HG03135 (cell line): ENCODE data around the gene HOMER2.
A peak's percentile ranks its signal among the peaks of the same experiment; 100 is the strongest.
"Not testable (repeated sequence)": the region's sequence is repeated elsewhere in the genome, so short reads cannot be mapped to it uniquely, and the experiment has no call there.

Experiments
- ATAC-seq: cut with Tn5 transposase; IDR thresholded peaks from one replicate; pipeline ENCODE4 v1.9.1; 2021; ENCODE audit warnings: mild to moderate bottlenecking, moderate library complexity; ENCODE audit not compliant: unreplicated experiment

HOMER2 gene

DNA sequence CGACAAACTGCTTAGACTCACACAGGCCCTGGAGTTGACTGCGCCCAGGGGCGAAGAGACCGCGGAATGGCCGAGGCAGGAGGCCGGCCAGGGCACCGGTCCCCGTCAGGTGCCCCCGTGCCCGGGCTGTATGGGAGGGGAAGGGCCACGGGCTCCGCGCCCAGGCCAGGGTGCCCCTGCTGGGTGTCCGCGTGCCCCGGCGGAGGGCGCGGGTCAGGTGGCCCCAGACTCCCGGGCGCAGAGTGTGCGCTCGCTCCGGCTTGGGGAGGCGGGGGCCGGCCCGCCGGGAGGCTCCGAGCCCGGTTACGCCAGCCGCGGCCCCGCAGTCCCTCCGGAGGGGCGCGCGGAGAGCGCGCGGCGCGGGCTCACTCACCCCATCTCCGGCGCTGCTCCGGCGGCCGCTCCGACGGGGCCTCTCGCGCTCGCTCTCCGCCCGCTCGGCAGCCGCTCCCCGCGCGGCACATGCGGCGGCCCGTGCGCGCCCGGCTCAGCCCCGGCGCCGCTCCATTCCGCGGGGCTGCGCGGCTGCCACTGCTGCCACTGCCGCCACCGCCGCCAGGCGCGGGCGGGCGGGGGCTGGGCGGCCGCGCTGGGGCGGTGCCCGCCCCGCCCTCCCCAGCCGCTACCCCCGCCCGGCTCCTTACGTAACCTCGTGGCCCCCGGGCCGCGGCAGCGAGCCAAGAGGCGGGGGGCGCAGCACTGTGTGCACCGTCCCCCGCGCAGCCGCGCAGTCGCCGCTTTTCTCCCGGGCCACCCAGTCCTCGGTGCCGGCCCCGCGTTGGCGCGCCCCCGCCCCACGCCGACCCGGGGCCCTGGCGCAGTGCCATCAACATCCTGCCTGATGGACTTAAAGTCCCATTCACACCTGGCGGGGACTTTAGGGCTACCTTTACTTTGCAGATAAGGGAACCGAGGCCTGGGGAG lies at the start of gene HOMER2:
TSS of gene HOMER2 (minus strand) at position 563 of the 924 bp plus-strand sequence. CDS start at position 378, 185 bp downstream.
- no peak for ATAC-seq

DNA sequence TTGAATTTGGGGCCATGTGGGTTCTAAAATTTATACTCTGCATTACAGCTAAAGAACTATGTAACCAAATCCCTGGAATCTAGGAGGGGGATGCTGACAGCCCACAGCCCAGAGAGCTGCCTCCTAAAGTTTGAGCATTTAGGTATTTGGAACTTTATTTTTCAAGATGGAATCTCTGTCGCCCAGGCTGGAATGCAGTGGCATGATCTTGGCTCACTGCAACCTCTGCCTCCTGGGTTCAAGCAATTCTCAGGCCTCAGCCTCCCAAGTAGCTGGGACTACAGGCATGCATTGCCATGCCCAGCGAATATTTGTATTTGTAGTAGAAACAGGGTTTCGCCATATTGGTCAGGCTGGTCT lies 48.1 kb upstream of the HOMER2 start:
- not testable (repeated sequence) for ATAC-seq

DNA sequence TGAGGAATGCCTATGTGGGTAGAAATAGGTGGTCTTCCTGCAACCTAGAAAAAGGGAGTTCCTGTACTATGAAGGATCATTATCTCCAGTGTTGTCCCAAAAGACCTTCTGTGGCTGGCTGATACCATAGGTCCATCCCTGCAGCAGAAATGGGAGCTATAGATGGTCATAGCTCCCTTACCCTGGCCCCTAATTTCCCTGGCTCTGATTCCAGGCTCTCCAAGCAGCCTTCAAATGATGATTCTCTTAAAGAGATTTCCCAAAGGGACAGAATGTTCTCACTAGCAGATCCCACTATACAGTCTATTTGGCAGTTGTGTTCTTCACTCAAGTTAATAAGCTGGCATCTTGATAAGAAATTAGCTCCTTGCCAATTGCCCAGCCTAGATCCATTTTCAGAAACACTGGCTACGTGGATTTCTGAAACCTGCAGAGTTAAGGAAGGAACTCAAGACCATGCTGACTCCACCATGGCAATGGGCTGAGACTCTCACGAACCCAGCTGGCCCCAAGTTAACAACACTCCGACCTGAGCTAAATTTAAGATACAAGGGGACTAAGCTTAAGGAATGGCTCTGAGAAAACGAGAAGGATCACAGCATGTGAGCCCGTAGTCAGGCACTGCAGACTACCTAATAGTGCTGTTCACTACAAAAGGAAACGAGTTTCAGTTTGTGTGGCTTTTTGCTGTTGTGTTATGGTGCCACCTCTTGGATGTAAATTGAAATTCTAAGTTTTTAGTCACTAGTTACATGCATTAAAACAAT lies 47.6 kb upstream of the HOMER2 start:
- peak; percentile 85 for ATAC-seq

DNA sequence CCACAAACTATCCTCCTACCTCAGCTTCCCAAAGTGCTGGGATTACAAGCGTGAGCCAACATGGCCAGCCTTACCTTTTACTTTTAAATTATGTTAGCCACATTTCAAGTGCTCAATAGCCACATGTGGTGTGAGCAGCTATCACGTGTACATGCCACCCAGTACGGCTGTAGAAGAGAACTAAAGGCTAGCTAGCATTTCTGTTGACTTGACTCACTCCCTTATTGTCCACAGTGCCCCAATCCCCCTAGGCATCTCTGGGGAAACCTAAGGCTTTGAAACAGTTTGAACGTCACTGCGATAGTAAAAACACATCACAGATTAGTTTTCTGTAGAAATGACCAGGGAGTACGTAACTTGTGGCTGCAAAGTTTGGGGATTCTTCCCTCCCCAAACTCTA lies 46.9 kb upstream of the HOMER2 start:
- ATAC-seq: no peak

DNA sequence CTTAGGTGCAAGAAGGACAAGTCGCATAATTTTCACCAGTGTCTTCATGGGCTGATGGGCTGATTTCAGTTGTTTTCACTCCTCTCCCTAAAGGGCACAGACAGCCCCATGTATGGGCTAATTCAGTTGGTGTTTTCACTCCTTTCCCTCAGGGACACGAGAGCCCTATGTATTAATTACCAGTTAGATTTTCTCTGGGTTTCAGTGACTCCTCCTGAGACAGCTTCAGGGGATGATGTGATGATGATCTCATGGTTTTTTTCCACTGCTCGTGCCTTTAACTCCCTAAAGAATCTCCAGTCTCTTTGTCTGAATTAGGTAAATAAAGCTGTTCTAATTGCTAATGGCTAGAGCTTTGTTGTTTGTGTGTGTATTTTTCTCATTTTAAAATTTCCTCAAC lies 43.4 kb upstream of the HOMER2 start:
- no peak for ATAC-seq

DNA sequence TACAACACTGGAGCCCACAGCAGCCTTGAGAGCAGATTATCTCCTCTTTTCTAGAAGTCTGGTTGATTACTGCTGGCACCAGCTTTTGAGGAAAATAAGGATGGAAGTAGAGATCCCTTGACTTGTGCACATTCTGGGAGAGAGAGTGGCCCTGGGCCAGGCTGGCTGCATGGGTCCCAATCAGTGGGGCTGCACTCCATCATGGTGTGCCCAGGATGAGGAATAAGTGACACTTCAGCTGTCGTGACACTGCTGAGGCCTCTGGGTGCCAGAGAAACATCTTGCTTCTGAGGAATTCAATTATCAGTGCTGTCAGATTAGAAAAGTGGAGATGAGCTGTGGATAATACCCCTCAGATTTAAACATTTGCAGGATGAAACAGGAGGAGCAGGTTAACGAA lies 42.6 kb upstream of the HOMER2 start:
- ATAC-seq: no peak

DNA sequence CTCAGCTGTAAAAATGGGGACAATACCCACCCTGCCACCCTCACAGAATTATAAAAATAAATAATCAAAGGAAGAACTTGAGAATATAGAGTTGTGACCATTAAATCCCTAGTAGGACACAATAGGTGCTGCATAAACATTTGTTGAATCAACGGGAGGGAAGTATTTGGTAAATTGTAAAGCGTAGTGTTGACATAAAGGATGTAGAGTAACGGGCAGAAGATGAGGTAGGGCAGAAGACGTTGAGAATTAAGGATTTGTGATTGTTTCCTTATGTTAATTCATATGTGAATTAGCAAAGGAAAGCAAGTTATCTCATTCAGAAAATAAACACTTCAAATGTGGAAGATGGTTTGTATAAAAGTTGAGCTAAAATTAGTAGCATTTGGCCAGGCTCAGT lies 40.6 kb upstream of the HOMER2 start:
- no peak for ATAC-seq

DNA sequence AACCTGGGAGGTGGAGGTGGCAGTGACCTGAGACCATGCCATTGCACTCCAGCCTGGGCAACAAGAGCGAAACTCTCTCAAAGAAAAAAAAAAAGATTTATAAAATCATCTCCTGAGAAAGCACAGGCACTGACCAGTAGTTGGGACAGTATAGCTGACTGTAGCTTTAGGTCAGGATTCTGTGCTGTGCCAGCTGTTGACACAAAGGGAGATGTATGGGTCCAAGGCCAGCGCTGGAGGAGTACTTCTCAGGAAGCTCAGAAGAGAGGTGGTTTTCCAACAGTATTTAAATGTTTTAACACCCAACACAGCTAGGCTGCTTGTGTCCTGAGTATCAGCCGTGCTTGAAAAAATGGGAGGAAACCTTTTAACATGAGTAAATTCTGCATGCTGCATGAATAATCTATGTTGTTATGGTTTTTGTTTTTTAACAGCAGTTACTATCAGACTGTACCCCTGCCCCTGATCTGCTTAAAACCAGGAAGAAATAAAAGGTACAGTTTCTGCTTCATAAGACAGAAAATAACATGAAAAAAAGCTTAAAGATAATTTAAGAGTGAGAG lies 40.0 kb upstream of the HOMER2 start:
- no peak for ATAC-seq

DNA sequence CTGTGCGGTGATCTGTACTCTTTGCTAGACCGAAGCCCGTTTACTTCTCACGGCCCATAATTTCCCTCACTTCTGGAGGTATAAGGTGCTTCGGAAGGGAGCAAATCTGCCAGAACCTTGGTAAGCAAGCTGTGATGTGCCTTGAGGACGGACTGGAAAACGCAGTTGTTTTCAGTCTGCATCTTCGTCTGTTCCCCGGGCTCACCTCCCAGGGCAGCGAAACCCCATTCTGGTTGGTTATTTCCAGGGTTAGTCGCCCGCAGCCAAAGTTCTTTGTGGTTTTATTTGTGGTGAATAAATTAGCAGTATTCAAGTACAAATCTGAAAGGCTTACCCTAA lies 33.9 kb upstream of the HOMER2 start:
- peak; percentile 35 for ATAC-seq

DNA sequence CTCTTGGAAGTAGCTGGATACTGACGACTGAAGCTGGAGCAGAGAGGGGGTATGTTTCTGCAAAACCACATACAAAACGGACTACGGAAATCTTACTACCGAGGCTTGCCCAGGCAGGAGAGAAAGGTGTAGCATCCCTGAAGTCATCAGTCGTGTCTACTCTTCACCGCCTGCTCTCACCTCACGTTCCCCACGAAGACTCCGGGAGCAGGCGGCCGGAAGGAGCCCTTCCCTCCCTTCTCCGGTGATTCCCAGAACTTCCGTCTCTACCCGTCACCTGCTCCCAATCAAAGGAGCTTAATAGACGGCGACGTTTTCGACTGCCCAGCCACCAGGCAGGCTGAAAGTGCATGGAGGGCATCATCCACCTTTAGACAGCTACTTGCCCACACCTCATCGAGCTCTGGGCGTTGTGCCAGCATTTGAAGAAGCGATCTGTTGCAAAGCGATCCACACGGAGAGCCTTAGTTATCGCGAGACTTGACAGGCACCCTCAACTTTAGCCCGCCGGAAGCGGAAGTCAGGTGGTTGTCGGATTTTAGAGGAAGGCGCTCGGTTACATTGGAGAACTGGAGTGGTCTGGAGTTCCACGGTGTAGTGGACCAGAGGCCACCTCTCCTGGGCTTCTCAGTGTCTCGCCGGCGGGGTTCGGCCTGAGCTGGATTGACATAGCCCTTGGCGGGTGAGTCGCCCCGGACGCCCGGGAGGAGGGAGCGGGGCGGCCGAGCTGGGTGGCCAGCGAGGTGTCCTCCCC lies 33.3 kb upstream of the HOMER2 start, which contains the start of gene RAMAC:
TSS of gene RAMAC (plus strand) at position 523 of the 754 bp plus-strand sequence. CDS start 2,809 bp downstream, outside the sequence.
- peak; percentile 94 for ATAC-seq

DNA sequence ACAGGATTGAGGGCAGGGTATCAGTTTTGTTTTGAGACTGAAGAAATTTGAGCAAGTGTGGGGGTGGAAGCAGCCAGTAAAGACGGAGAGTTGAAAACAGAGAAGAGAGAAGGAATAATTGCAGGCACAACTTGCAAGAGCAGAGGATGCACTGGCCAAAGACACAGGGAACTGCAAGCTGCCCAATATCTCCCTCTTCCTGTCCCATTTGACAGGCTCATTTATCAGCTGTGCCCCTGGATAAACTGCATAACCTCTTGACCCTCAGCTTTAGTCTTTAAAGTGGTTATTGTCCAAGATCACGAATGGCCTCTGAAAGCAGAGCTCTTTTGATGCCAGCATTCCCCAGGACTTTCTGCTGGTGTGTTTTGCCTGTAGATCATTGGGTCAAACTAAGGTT lies 28.5 kb upstream of the HOMER2 start:
- ATAC-seq: no peak

DNA sequence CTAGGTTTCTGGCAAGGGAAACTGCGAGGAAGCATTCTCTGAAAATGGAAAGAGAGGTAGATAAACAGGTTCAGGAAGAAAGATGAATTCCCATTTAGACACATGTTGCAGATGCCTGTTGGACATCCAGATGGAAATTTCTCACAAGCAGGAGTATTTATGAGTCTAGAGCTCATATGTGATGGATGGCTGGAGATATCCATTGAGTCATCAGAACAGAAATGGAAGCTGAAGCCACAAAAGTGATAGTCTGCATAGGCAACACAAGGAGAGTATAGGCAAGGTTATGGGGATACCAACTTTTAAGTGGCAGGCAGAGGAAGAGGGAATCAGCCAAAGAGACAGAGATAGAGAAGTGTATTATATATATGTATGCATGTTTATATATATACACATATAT lies 27.2 kb upstream of the HOMER2 start:
- no peak for ATAC-seq

DNA sequence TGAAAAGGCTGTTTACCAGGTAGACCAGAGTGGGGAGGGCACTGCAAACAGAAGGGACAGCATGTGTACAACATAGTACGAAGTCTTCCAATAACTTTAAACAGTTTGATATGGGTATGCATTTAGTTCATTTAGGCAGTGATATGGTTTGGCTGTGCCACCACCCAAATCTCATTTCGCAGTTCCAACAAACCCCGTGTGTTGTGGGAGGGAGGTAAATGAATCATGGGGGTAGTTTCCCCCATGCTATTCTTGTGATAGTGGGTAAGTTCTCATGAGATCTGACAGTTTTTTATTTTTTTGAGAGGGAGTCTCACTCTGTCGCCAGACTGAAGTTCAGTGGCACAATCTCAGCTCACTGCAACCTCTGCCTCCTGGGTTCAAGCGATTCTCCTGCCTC lies 25.9 kb upstream of the HOMER2 start:
- no peak for ATAC-seq

DNA sequence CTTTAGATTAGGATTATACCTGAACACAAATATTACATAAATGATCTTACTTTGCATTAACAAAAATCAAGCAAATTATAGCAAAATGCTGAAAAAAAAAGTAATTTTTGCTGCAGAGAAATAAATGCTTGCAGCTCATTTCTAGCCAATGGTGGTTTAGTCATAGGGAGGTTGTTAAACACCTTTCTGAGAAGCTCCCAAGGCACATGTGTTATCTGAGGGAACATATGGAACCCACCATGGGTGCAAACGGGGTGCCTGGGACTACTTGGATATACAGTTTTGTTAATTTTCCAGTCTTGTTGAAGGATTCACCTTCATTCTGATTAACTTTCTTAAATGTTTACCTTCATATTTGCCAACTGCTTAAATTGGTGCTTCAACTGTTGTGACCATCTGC lies 24.6 kb upstream of the HOMER2 start:
- no peak for ATAC-seq

DNA sequence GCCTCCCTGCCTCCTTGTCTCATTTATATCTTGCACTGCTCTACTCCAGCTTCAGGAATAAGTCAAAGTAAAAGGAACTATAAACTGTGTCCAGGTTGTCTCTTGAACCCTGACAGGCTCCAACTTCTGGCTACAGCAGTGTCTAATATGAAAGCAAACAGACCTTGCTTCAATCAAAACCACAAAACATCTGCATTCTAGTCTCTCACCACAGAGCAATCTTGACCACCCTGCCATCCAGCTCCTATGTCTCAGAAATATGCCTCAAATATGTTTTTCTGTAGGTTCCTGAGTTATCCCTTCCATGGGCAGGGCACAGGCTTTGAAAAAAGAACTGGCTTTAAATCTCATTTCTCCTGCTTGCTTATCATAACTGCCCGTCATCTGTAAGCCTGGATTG lies 20.5 kb upstream of the HOMER2 start:
- no peak for ATAC-seq

DNA sequence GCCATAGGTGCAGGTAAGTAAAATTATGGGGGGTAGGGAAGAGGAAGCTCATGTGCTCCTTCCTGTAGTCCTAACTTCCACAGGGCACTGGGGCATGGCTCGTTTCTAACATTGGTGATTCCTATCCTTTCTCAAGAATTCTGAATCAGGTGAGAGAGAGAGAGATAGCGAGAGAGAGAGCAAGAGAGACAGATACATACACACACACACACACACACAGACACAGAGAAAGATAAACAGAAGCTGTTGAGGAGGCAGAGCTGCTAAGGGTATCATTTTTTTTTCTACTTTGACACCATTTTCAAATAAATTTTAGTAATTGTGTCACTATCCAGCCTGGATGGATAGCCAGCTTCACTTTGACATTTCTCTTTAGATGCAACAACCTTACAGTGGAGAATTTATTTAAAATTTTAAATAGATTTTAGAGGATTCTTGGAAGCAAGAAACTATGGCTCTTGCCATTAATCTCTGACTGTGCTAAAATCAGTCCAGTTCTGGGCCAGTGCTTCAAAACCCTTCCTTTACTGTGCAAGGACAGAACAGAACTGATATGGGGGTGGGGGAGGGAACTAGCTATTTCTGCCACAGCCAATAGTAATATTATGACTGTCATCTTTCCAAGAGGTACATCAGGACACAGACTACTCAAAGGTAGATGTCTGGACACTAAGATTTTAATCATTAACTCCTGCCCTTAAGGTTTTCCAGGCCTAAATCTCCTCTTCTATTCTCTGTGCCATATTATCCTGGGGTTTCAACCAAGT lies 18.9 kb upstream of the HOMER2 start:
- no peak for ATAC-seq

DNA sequence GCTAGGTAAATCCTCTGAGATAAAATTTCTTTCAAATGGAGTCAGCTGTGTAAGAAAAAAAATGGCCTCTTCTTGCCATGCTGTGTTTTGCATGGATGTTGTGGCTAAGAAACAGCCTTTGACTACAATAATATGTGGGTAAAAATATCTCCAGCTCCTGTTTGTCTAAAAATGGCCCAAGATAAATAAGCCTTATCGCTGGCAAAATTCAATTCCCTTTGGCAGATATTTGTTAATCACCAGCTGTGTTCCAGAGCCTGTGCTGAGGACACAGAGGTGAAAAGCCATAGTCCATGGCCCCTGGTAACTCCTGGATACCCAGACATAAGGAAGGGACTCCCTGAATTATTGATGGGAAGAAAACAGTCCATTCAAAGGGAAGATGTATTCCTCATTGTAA lies 18.2 kb upstream of the HOMER2 start:
- ATAC-seq: no peak

DNA sequence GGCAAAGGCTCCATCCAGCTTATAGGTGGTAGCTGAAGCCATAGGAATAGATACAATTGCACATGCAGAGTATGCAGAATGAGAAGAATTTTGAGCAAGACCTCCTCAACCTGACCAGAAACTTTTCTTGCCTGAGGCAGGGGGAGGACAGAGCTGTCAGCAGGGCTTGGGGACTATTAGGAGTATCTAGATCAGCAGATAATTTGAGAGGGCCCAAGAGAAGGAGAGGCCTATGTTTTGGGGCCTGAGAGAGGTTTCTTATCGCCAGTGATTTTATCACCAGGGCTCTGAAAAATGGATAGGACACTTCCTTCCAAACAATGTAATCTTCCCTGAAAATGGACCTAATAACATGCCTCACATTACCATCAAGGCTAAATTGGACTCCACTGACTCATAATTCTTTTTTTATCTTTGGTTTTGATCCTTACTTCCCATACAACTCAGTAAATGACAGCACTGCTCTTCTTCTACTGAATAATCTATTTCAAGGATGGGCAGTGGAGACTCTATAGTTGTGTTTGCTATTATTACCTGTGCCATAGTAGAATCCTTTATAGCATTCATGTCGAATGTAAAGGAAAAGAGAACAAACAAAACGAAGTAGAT lies 17.7 kb upstream of the HOMER2 start:
- no peak for ATAC-seq

DNA sequence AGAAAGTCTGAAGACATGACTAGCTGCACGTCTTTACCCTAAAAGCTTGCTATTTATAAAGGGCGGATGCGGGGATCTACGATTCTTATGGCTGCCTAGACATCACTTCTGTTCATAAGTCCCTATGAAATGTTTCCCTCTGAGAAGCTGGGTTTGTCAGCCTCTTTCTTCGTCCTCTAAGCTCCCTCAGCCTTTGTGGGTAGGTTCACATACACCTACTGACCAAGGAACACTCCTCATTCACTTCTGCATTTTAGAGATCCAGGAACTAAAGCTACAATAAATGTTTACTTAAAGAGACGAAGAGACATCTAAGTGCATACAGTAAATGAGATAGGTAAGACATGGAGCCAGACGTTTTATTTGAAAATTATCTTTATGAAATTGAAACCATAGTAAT lies 16.8 kb upstream of the HOMER2 start:
- no peak for ATAC-seq

DNA sequence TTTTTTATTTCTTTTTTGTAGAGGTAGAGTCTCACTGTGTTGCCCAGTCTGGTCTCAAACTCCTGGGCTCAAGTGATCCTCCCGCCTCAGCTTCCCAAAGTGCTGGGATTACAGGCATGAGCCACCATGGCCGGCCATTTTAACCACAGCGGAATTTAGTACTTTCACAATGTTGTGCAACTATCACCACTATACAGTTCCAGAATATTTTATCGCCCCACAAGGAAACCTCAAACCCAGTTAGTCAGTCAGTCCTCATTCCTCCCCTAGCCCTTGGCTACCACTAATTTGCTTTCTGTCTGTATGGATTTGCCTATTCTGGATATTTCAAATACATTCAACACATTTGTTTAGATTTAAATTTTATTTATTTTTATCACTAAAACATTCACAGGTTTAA lies 15.5 kb upstream of the HOMER2 start:
- no peak for ATAC-seq
